DND-41 (cell line): ENCODE data around the gene TRIOBP.

Source experiments
- ATAC-seq: fragments of 200-7000 bp; cut with Tn5 transposase; 3 replicates; pipeline ENCODE4 v1.9.1; 2021; ENCODE audit warnings: low read depth; ENCODE audit not compliant: insufficient read depth
- DNase-seq: peaks from one replicate; pipeline ENCODE4 v3.0.0-alpha.2; 2020
- H2AFZ ChIP-seq: 2 replicates; pipeline ENCODE4 v1.6.0; 2012; ENCODE audit warnings: low read depth, low read length
- H3K27ac ChIP-seq: 2 replicates; pipeline ENCODE4 v1.5.1; 2012; ENCODE audit warnings: low read length, inconsistent platforms
- H3K27me3 ChIP-seq: fragments of 200-600 bp; sonication (generic); 2 replicates; pipeline ENCODE4 v1.6.0; 2012; ENCODE audit warnings: low read length, mild to moderate bottlenecking, inconsistent platforms; ENCODE audit not compliant: insufficient read depth, poor library complexity
- H3K36me3 ChIP-seq: 2 replicates; pipeline ENCODE4 v1.5.1; 2012; ENCODE audit warnings: low read length, inconsistent platforms; ENCODE audit not compliant: insufficient read depth
- H3K4me1 ChIP-seq: 2 replicates; pipeline ENCODE4 v1.5.1; 2012; ENCODE audit warnings: mild to moderate bottlenecking, low read length; ENCODE audit not compliant: insufficient read depth
- H3K4me2 ChIP-seq: 2 replicates; pipeline ENCODE4 v1.6.0; 2012; ENCODE audit warnings: mild to moderate bottlenecking, moderate library complexity, low read length, inconsistent platforms; ENCODE audit not compliant: insufficient read depth
- H3K4me3 ChIP-seq, 2 experiments: fragments of 200-600 bp in 1 of 2; shearing (Covaris generic) in 1 of 2; 2 replicates each; pipeline ENCODE4 v1.5.1; 2012 to 2016; ENCODE audit warnings: inconsistent platforms in 2 of 2, low read length in 2 of 2, mild to moderate bottlenecking in 2 of 2, low read depth in 1 of 2, moderate library complexity in 1 of 2
- H3K79me2 ChIP-seq: 2 replicates; pipeline ENCODE4 v1.6.0; 2012; ENCODE audit warnings: low read length, inconsistent platforms; ENCODE audit not compliant: insufficient read depth
- H3K9ac ChIP-seq: 2 replicates; pipeline ENCODE4 v1.6.0; 2012; ENCODE audit warnings: low read depth, mild to moderate bottlenecking, inconsistent platforms, low read length, moderate library complexity
- H3K9me3 ChIP-seq: 2 replicates; pipeline ENCODE4 v1.5.1; 2012; ENCODE audit warnings: low read length, moderate library complexity, mild to moderate bottlenecking, inconsistent platforms; ENCODE audit not compliant: insufficient read depth, severe bottlenecking
- H4K20me1 ChIP-seq: 2 replicates; pipeline ENCODE4 v1.6.0; 2012; ENCODE audit warnings: low read length; ENCODE audit not compliant: insufficient read depth
- EZH2 ChIP-seq: IDR thresholded peaks from 3 replicates; pipeline ENCODE4 v1.6.1; 2012; ENCODE audit warnings: borderline replicate concordance, low read depth, mild to moderate bottlenecking, moderate library complexity, low read length, inconsistent platforms; ENCODE audit not compliant: severe bottlenecking
- TF ChIP-seq, protein P1 (sequence below): IDR thresholded peaks from 2 replicates; pipeline ENCODE4 v1.5.1; 2012; ENCODE audit warnings: borderline replicate concordance, low read length, moderate library complexity, mild to moderate bottlenecking; ENCODE audit not compliant: poor library complexity, severe bottlenecking; ENCODE audit errors: extremely low read depth

The TRIOBP gene

DNA sequence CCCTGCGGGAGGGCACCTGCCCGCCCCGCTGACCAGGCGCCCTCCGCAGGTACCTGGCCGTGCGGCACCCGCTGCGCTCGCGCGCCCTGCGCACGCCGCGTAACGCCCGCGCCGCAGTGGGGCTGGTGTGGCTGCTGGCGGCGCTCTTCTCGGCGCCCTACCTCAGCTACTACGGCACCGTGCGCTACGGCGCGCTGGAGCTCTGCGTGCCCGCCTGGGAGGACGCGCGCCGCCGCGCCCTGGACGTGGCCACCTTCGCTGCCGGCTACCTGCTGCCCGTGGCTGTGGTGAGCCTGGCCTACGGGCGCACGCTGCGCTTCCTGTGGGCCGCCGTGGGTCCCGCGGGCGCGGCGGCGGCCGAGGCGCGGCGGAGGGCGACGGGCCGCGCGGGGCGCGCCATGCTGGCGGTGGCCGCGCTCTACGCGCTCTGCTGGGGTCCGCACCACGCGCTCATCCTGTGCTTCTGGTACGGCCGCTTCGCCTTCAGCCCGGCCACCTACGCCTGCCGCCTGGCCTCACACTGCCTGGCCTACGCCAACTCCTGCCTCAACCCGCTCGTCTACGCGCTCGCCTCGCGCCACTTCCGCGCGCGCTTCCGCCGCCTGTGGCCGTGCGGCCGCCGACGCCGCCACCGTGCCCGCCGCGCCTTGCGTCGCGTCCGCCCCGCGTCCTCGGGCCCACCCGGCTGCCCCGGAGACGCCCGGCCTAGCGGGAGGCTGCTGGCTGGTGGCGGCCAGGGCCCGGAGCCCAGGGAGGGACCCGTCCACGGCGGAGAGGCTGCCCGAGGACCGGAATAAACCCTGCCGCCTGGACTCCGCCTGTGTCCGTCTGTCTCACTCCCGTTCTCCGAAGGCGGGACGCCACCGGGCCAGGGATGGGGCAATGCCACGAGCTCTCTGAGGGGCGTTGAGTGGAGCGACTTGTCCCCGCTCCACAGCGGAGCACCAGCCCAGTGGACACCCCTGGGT, 128.1 kb downstream of the TRIOBP start:
- Histone ChIP-seq H3K4me1 (no peaks in the 10 kb centered on the region), H3K9me3 (no peaks in the 10 kb centered on the region), H3K27ac (no peak overlapping the region), H3K27me3 (no peaks in the 10 kb centered on the region), H3K4me3 (no peak overlapping the region), H3K9ac (no peak overlapping the region), H3K4me2 (no peak overlapping the region), H2AFZ (no peak overlapping the region), H4K20me1 (no peaks in the 10 kb centered on the region; the same call in 1 of the 2 replicates), H3K36me3 (peaks cover 12% of the 10 kb centered on the region), H3K79me2 (no peaks in the 10 kb centered on the region)
- no peak for TF ChIP-seq EZH2
- TF ChIP-seq, protein P1, sequence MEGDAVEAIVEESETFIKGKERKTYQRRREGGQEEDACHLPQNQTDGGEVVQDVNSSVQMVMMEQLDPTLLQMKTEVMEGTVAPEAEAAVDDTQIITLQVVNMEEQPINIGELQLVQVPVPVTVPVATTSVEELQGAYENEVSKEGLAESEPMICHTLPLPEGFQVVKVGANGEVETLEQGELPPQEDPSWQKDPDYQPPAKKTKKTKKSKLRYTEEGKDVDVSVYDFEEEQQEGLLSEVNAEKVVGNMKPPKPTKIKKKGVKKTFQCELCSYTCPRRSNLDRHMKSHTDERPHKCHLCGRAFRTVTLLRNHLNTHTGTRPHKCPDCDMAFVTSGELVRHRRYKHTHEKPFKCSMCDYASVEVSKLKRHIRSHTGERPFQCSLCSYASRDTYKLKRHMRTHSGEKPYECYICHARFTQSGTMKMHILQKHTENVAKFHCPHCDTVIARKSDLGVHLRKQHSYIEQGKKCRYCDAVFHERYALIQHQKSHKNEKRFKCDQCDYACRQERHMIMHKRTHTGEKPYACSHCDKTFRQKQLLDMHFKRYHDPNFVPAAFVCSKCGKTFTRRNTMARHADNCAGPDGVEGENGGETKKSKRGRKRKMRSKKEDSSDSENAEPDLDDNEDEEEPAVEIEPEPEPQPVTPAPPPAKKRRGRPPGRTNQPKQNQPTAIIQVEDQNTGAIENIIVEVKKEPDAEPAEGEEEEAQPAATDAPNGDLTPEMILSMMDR = no peak
- ATAC-seq = no peak
- DNase-seq = no peak
